HG03095 (cell line): ENCODE measurements around the gene SYNGR1.

ENCODE experiments used
- ATAC-seq: cut with Tn5 transposase; IDR thresholded peaks from one replicate; pipeline ENCODE4 v1.9.1; 2021; ENCODE audit warnings: moderate library complexity; ENCODE audit not compliant: unreplicated experiment

The SYNGR1 gene

GRCh38 chr22:39368461-39368911, 18.7 kb downstream of the SYNGR1 start:
- no peak for ATAC-seq

- ATAC-seq, result no peak
These were observed 19.4 kb downstream of the SYNGR1 start for GRCh38 chr22:39369186-39369585.

DNA sequence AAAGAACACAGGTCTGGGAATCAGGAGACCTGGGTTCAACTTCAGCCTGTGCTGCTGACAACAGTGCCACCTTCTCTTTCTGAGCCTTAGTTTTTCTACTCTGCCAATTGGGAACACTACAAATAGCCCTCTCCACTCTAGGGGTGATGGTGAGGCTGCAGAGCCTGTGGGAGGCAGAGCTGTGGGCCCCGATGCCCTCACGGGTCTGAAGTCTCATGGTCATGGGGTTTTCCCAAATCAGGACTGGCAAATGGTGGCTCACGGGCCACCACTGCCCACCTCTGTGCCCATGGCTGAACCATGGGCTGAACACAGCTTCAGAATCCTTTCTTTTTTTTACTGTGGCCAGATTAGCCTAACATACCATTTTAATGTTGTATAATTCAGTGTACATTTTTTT, 19.8 kb downstream of the SYNGR1 start:
- ATAC-seq, result no peak

DNA sequence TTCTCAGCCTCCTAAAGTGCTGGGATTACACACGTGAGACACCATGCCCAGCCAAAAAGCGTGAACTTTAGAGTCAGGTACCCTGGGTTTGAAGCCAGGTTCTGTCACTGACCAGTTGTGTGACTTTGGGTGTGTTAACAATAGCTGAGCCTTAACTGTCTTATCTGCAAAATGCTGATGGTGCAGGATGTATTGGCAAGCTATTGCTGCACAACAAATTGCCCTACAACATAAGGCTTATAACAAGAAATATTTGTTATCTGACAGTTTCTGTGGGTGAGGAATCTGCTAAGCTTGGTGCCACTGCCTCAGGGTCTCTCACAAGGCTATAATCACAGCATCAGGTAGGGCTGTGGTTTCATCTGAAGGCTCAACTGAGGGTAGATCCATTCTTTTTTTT, 21.9 kb downstream of the SYNGR1 start:
- ATAC-seq, result no peak

- ATAC-seq, result no peak
These were observed 24.4 kb downstream of the SYNGR1 start for GRCh38 chr22:39374191-39374590.

DNA sequence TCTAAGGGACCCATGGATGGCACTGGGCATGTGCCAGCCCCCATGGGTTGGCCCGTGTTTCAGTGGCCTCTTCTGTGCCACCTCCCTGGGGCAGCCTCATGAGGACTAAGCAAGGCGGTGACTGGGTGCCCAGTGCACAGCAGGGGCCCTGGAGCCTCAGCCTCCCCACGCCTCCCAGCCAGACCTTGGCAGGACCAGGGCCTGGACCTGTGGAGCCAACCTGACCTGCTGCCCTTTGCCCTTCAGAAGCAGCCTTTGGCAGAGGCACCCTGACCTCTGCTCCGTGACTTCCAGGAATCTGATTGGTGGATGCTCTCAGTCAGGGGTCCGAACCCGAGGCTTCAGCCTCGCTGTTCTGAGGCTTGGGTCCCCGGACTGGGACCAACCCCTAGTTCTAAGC, 25.0 kb downstream of the SYNGR1 start:
- no peak for ATAC-seq

- ATAC-seq, result no peak
These were observed 25.9 kb downstream of the SYNGR1 start for GRCh38 chr22:39375646-39376045.

DNA sequence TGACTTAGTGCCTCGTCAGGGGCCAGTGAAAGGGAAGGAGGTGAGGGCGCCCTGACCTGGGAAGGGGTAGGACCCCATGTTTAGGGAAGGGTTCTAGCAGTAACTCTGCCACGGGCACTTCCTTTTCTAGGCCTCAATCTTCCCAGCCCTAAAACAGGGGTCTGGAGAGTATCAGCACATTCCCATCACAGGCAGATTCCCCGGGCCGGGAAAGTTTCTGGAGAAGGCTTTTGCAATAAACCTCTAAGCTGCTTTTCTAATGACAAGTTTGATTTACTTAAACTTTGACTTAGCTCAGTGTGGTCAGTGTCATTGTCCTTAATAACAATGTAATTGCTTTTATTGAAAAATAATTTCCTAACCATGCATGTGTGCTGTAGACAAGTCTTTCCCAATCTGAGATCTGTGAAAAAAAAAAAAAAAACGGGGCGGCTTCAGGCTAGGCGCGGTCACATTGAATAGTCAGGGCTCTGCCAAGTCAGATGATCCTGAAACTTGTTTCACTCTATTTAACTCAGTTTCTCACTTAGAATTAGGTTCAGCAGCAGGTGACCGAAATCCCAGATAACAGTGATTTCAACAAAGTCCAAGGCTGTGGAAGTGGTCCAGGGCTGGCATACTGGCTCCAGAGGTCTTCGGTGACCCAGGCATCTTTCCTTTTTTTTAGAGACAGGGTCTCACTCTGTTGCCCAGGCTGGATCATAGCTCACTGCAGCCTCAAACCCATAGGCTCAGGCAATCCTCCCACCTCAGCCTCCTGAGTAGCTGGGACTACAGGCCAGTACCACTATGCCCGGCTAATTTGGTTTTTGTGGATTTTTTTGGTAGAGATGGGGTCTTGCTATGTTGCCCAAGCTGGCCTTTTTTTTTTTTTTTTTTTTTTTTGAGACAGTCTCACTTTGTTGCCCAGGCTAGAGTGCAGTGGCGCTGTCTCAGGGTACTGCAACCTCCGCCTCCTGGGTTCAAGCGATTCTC, 30.3 kb downstream of the SYNGR1 start:
- ATAC-seq, result no peak

- no peak for ATAC-seq
These were observed 31.4 kb downstream of the SYNGR1 start for GRCh38 chr22:39381009-39381755.

DNA sequence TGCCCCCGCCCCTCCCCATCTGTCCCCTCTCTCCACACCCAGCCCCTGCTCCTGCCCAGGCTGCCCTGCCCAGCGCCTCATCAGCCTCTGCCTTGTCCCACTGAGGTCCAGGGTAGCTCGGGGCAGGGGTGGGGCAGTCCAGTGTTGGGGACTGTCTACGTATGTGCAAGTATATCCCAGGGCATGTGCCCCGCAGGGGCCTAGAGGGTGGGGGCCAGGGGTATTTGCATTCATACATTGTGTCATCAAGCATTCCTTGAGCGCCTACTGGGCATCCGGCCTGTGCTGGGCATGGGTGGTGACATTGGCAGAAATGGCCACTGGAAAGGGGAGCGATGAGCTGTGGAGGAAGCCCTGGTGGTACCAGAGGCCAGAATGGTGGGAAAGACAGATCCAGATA, 32.1 kb downstream of the SYNGR1 start:
- ATAC-seq, result no peak

GRCh38 chr22:39382410-39382809, 32.6 kb downstream of the SYNGR1 start:
- ATAC-seq, result peak; percentile 53

GRCh38 chr22:39383841-39384625, 34.2 kb downstream of the SYNGR1 start:
- no peak for ATAC-seq

- ATAC-seq, result no peak
These were observed 35.1 kb downstream of the SYNGR1 start for GRCh38 chr22:39384750-39385480.

DNA sequence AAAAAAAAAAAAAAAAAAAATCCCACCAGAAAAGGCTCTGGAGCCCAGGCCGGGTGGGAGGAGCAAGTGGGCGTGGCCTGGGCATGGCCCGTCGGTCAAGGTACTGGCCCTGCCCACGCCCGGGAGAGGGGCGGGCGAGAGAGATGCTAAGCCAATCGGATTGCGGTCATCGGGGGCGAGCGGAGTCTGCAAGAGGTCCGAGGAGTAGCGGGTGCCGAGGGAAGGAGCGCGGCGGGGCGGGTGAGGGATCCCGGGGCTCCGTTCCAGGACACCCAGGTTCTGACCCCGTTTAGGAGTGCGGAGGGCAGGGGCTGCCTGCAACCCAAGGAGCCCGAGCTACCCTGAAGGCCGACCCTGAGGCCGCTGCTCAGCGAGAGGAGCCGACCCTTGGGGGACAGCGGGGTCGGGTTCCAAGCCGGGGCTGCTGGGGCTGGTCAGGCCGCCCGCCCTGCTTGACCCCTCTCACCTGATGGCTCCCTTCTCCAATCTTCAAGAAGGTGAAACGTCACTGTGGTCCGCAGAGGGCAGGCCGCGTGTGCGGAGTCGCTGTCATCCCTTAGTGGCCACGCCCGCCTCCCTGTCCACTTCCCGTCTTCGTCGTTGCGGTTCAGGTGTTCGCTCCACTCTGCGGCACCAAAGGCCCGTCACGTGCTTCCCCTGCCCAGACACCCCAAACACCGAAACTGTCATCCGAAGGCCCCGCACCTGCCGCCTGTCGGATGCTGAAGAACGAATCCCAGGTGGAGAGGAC, 38.6 kb downstream of the SYNGR1 start:
- ATAC-seq, result no peak

GRCh38 chr22:39389420-39389819, 39.6 kb downstream of the SYNGR1 start:
- ATAC-seq, result no peak

DNA sequence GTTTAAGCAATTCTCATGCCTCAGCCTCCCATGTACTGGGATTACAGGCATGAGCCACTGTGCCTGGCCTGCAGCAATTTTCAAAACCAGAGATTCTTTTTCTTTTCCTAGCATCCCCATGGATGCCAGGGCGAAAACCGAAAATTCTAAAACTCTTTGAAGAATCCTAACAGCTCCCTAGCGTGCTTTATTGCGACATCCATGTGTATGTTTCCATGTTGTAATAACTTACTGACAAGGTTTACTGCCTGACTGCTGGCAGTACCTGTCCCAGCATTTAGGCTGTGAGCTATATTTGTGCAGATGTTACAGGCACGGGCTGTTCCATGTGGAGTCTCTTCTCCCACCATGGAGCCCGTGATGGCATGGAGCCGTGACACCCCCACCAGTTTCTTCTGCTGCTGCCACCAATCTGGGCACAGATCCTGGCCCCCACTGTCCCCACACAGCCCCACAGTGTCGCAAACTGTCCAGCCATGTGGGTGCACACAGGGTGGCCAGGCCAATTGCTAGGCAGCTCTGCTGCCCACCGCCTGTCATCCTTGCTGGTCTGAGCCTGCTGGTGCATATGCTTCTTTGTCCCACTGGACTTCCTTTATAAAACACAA, 42.7 kb downstream of the SYNGR1 start:
- ATAC-seq, result no peak

GRCh38 chr22:39395936-39396796, 46.4 kb downstream of the SYNGR1 start:
- no peak for ATAC-seq

DNA sequence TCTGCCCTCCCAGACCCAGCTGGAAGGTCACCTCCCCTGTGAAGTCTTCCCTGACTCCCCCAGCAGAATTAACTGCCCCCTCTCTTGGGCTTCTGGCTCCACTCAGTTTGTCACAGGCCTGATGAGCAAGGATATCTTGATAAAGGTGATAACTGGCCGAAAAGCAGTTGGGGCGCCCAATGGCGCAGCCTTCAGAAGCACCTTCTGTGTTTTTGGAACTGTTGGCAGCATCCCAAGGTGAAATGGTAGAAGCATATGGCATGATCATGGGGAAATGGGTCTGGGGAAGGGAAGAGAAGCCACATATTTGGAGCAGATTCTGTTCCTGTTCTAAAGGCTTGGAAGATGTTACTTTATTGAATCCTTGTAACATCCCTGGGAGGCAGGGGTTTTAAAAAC, 47.0 kb downstream of the SYNGR1 start:
- no peak for ATAC-seq

DNA sequence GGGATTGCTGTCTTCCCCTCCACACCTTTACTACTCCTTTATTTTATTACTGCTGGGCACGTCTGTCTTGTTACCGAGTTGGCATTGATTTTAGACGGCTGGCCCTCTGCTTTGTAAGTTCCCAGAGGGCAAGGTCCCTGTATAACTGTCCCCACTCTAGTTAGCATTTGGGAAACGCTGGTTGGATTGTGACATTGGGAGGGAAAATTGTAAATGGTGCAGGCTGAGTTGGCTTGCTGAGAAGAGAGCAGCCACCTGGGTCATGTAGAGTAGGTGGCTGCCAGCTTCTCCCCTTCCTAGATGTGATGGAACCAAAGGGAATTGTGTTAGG, 51.5 kb downstream of the SYNGR1 start:
- ATAC-seq, result no peak
